Endodermal cell (in vitro differentiated cells): Measurements from ENCODE around the gene CCSER1. TPM values are rescaled to one million over a fixed set of nuclear protein-coding genes. Genes with fewer than 3 reads are reported as not detected.

ENCODE experiments used
- DNase-seq: peaks from one replicate; pipeline ENCODE4 v3.0.0-alpha.2; 2017
- H3K27ac ChIP-seq: 2 replicates; pipeline ENCODE4 v1.5.1; 2013; ENCODE audit warnings: mild to moderate bottlenecking, low read depth, low read length, moderate library complexity
- H3K27me3 ChIP-seq: 2 replicates; pipeline ENCODE4 v1.6.1; 2013; ENCODE audit warnings: mild to moderate bottlenecking, low read length, moderate library complexity; ENCODE audit not compliant: insufficient read depth, control insufficient read depth, poor library complexity, severe bottlenecking
- H3K36me3 ChIP-seq: 2 replicates; pipeline ENCODE4 v1.7.0; 2013; ENCODE audit warnings: mild to moderate bottlenecking, low read length, moderate library complexity; ENCODE audit not compliant: control insufficient read depth, insufficient read depth
- H3K4me1 ChIP-seq: one replicate; pipeline ENCODE4 v1.7.0; 2013; ENCODE audit warnings: low read length; ENCODE audit not compliant: control insufficient read depth, insufficient read depth
- H3K4me3 ChIP-seq: 2 replicates; pipeline ENCODE4 v1.5.1; 2013; ENCODE audit warnings: mild to moderate bottlenecking, low read length, moderate library complexity
- H3K9ac ChIP-seq: 2 replicates; pipeline ENCODE4 v1.6.1; 2013; ENCODE audit warnings: mild to moderate bottlenecking, low read length, moderate library complexity; ENCODE audit not compliant: poor library complexity, severe bottlenecking; ENCODE audit errors: extremely low read depth
- H3K9me3 ChIP-seq: 2 replicates; pipeline ENCODE4 v1.6.1; 2013; ENCODE audit warnings: mild to moderate bottlenecking, low read length, moderate library complexity; ENCODE audit not compliant: control insufficient read depth
- H3K27ac Mint-ChIP-seq: 2 replicates; pipeline ENCODE4 v1.8.0; 2020; ENCODE audit warnings: mixed read lengths
- H3K27me3 Mint-ChIP-seq: 2 replicates; pipeline ENCODE4 v1.8.0; 2021; ENCODE audit warnings: mild to moderate bottlenecking, mixed read lengths; ENCODE audit not compliant: insufficient read depth
- H3K36me3 Mint-ChIP-seq: 2 replicates; pipeline ENCODE4 v1.8.0; 2020; ENCODE audit warnings: low read depth, mixed read lengths
- H3K4me1 Mint-ChIP-seq: 2 replicates; pipeline ENCODE4 v1.8.0; 2020; ENCODE audit warnings: mixed read lengths
- H3K4me3 Mint-ChIP-seq: 2 replicates; pipeline ENCODE4 v1.8.0; 2020; ENCODE audit warnings: mild to moderate bottlenecking, moderate library complexity, mixed read lengths
- H3K9me3 Mint-ChIP-seq: 2 replicates; pipeline ENCODE4 v1.8.0; 2020; ENCODE audit warnings: mild to moderate bottlenecking, mixed read lengths
- WGBS, 2 experiments: methylation state at CpG; one replicate each; pipeline versions ENCODE4 v1.1.5 to v1.1.7; 2013; ENCODE audit warnings: missing lambda C conversion rate in 2 of 2, mixed read lengths in 1 of 2; ENCODE audit not compliant: insufficient coverage in 1 of 2, insufficient read length in 1 of 2; 5-methylcytosine and 5-hydroxymethylcytosine counted together
- total RNA-seq, 2 donors: library from RNA; stranded (reverse); fragmentation: NEBNext Ultra II Directional in 1 of 2; extraction: Animal tissue kit (Norgen Biotek cat#: 25700) in 1 of 2; gene quantifications; 2 replicates in 1 of 2; 3 replicates in 1 of 2; pipeline ENCODE4 v1.2.1, GENCODE V29; 2021
- TF ChIP-seq, protein P1 (sequence below): fragments of 200-600 bp; sonication (generic); conservative IDR thresholded peaks from 2 replicates; pipeline ENCODE4 v1.5.0; 2021; ENCODE audit warnings: antibody characterized with exemption, mild to moderate bottlenecking

Gene CCSER1
- total RNA-seq, 2 donors from 2014 or later, result 1.1 to 2.2 TPM

DNA sequence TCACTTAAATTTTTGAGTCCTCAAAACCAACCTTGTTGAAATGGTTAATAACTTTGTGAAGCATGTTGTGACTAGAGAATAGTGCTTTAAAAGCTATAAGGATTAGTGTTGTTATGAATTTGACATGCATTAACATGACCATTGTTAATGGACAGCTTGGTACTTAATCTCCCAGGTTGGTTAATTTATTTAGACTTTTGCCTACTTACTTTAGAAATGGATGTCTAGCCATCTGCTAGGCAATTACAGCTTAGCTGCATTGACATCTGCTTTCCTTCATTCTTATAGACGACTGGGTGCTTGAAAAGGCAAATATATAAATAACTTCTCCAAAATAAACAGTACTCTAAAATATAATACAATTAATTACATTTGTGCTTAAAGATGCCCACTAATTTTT is 368.0 kb downstream of the CCSER1 start:
- no peak for DNase-seq
- Histone ChIP-seq H3K27me3 (no peaks in the 10 kb centered on the region), H3K4me3 (no peak overlapping the region), H3K36me3 (no peaks in the 10 kb centered on the region), H3K9ac (no peak overlapping the region), H3K9me3 (peaks cover 4% of the 10 kb centered on the region), H3K27ac (no peak overlapping the region), H3K4me1 (no peaks in the 10 kb centered on the region)
- H3K4me3 Mint-ChIP-seq, result no peak overlapping the region
- H3K36me3 Mint-ChIP-seq, result no peaks in the 10 kb centered on the region
- no peaks in the 10 kb centered on the region for H3K27me3 Mint-ChIP-seq
- no peaks in the 10 kb centered on the region for H3K4me1 Mint-ChIP-seq
- no peak overlapping the region for H3K27ac Mint-ChIP-seq
- TF ChIP-seq, protein P1, sequence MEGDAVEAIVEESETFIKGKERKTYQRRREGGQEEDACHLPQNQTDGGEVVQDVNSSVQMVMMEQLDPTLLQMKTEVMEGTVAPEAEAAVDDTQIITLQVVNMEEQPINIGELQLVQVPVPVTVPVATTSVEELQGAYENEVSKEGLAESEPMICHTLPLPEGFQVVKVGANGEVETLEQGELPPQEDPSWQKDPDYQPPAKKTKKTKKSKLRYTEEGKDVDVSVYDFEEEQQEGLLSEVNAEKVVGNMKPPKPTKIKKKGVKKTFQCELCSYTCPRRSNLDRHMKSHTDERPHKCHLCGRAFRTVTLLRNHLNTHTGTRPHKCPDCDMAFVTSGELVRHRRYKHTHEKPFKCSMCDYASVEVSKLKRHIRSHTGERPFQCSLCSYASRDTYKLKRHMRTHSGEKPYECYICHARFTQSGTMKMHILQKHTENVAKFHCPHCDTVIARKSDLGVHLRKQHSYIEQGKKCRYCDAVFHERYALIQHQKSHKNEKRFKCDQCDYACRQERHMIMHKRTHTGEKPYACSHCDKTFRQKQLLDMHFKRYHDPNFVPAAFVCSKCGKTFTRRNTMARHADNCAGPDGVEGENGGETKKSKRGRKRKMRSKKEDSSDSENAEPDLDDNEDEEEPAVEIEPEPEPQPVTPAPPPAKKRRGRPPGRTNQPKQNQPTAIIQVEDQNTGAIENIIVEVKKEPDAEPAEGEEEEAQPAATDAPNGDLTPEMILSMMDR, result no peak
- H3K9me3 Mint-ChIP-seq, result peaks cover 24% of the 10 kb centered on the region
- 92% methylated on average over 1 of the region's 1 CpG; no CpG with 5 or more reads in 1 of the 2 experiments for WGBS, 2 experiments

DNA sequence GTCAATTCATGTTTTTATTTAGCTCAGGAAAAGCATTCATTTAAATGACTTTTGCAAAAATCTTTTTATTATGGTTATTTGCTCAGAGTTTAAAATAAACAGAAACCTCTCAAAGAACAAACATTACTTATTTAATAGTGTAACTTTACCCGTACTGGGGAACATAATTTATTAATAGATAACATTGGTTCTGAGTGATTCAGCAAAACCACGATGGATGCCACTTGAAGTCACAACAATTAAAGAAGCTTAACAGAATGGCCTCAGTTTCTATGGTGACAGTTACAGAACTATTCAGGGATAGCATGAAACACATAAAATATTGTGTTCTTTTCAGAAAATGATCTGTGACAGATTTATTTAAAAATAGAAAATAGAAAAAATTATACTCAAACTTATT is 368.7 kb downstream of the CCSER1 start:
- H3K27me3 ChIP-seq, result no peaks in the 10 kb centered on the region
- Mint-ChIP-seq H3K27ac (no peak overlapping the region), H3K9me3 (peaks cover 21% of the 10 kb centered on the region), H3K4me1 (no peaks in the 10 kb centered on the region), H3K4me3 (no peak overlapping the region), H3K27me3 (no peaks in the 10 kb centered on the region), H3K36me3 (no peaks in the 10 kb centered on the region)
- no peaks in the 10 kb centered on the region for H3K36me3 ChIP-seq
- DNase-seq, result no peak
- no peak overlapping the region for H3K27ac ChIP-seq
- 90 to 100% methylated on average over 1 to 2 of the region's 2 CpGs for WGBS, 2 experiments
- H3K4me1 ChIP-seq, result no peaks in the 10 kb centered on the region
- H3K9ac ChIP-seq, result no peak overlapping the region
- TF ChIP-seq, protein P1, result no peak
- no peak overlapping the region for H3K4me3 ChIP-seq
- peaks cover 5% of the 10 kb centered on the region for H3K9me3 ChIP-seq

DNA sequence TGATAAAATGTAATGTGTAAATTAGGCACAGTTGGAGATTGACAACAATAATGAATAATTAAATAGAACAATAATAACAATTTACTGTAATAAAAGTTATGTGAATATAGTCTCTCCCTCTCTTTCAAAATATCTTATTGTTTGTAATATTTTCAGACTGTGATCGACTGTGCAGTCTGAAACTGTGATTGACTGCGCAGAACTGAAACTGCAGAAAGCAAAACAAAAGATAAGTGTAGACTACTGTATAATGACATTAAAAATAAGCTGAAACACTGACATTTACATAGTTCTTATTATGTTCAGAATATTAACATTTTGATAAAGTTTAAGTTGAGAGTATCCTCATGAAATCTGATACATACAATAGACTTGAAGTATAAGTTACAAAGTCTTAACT is 371.0 kb downstream of the CCSER1 start:
- peaks cover 29% of the 10 kb centered on the region for H3K9me3 Mint-ChIP-seq
- Histone ChIP-seq H3K27me3 (no peaks in the 10 kb centered on the region), H3K27ac (no peak overlapping the region), H3K4me1 (no peaks in the 10 kb centered on the region), H3K36me3 (no peaks in the 10 kb centered on the region), H3K4me3 (no peak overlapping the region), H3K9me3 (peaks cover 25% of the 10 kb centered on the region), H3K9ac (no peak overlapping the region)
- no peaks in the 10 kb centered on the region for H3K4me1 Mint-ChIP-seq
- DNase-seq, result no peak
- TF ChIP-seq, protein P1, result no peak
- H3K36me3 Mint-ChIP-seq, result no peaks in the 10 kb centered on the region
- no peak overlapping the region for H3K27ac Mint-ChIP-seq
- H3K27me3 Mint-ChIP-seq, result no peaks in the 10 kb centered on the region
- no peak overlapping the region for H3K4me3 Mint-ChIP-seq
- WGBS, 2 experiments, result 80% methylated on average over 2 of the region's 2 CpGs; no CpG with 5 or more reads in 1 of the 2 experiments
